GM03348 (cell line): ENCODE results near the gene ZFP92.
A peak's percentile ranks its signal among the peaks of the same experiment; 100 is the strongest.
"Not testable (repeated sequence)": the region's sequence is repeated elsewhere in the genome, so short reads cannot be mapped to it uniquely, and the experiment has no call there.

Experiments
- DNase-seq: peaks from one replicate; pipeline ENCODE4 v3.0.0; 2012; ENCODE audit warnings: low spot score

The ZFP92 gene

GRCh38 chrX:153411255-153411987 is at the start of gene ZFP92:
Gene ZFP92 (plus strand): TSS chrX:153411472. CDS start chrX:153418323, 6,851 bp downstream.
- peak; percentile 81 for DNase-seq

- DNase-seq, result no peak
These were observed 49.4 kb upstream of the ZFP92 start for GRCh38 chrX:153361781-153362397.

GRCh38 chrX:153365670-153366069 is 45.6 kb upstream of the ZFP92 start:
- DNase-seq, result no peak

GRCh38 chrX:153366119-153366518 is 45.2 kb upstream of the ZFP92 start:
- DNase-seq, result no peak

GRCh38 chrX:153366878-153367538 is 44.3 kb upstream of the ZFP92 start:
- DNase-seq, result no peak

GRCh38 chrX:153370293-153371055 is 40.8 kb upstream of the ZFP92 start:
- no peak for DNase-seq

GRCh38 chrX:153371256-153371655 is 40.0 kb upstream of the ZFP92 start:
- no peak for DNase-seq

- no peak for DNase-seq
These were observed 38.3 kb upstream of the ZFP92 start for GRCh38 chrX:153372949-153373348.

- DNase-seq, result no peak
These were observed 36.8 kb upstream of the ZFP92 start for GRCh38 chrX:153374426-153374825.

- DNase-seq, result no peak
These were observed 35.7 kb upstream of the ZFP92 start for GRCh38 chrX:153375571-153375970.

- DNase-seq, result no peak
These were observed 33.5 kb upstream of the ZFP92 start for GRCh38 chrX:153377727-153378126.

- DNase-seq, result no peak
These were observed 32.7 kb upstream of the ZFP92 start for GRCh38 chrX:153378607-153379006.

- no peak for DNase-seq
These were observed 31.8 kb upstream of the ZFP92 start for GRCh38 chrX:153379508-153379907.

- DNase-seq, result no peak
These were observed 31.2 kb upstream of the ZFP92 start for GRCh38 chrX:153379971-153380581.

GRCh38 chrX:153380691-153381090 is 30.6 kb upstream of the ZFP92 start:
- no peak for DNase-seq

- DNase-seq, result peak; percentile 60
These were observed 29.4 kb upstream of the ZFP92 start for GRCh38 chrX:153381684-153382532.

- DNase-seq, result no peak
These were observed 28.4 kb upstream of the ZFP92 start for GRCh38 chrX:153382563-153383482.

- no peak for DNase-seq
These were observed 26.9 kb upstream of the ZFP92 start for GRCh38 chrX:153384390-153384789.

GRCh38 chrX:153384973-153385372 is 26.3 kb upstream of the ZFP92 start:
- not testable (repeated sequence) for DNase-seq

- no peak for DNase-seq
These were observed 25.2 kb upstream of the ZFP92 start for GRCh38 chrX:153386097-153386496.
